WTC11 (cell line): ENCODE data around the gene ARPC3. TPM values are rescaled to one million over a fixed set of nuclear protein-coding genes. Genes with fewer than 3 reads are reported as not detected.
A peak's percentile ranks its signal among the peaks of the same experiment; 100 is the strongest.

Source experiments
- ATAC-seq: fragments of 200-7000 bp; cut with Tn5 transposase; 2 replicates; pipeline ENCODE4 v1.10.0; 2021; ENCODE audit warnings: mild to moderate bottlenecking, moderate library complexity
- CTCF ChIA-PET: fragments of 300-600 bp; sonication (Branson Sonifier 250); formaldehyde crosslinking; loops from one replicate; lab custom pipeline; 2021; ENCODE audit warnings: antibody characterized with exemption; lab: Charles Lee
- POLR2A ChIA-PET: fragments of 350-600 bp; sonication (Branson Sonifier 250); formaldehyde crosslinking; loops from one replicate; lab custom pipeline; 2021; ENCODE audit warnings: antibody characterized with exemption; lab: Charles Lee
- DNase-seq: peaks from one replicate; pipeline ENCODE4 v3.0.0; 2021; ENCODE audit warnings: low spot score
- H3K27ac Mint-ChIP-seq: 2 replicates; pipeline ENCODE4 v1.8.0; 2021; ENCODE audit warnings: mixed read lengths
- H3K27me3 Mint-ChIP-seq: 2 replicates; pipeline ENCODE4 v1.8.0; 2021; ENCODE audit warnings: low read depth, mild to moderate bottlenecking, moderate library complexity, mixed read lengths
- H3K36me3 Mint-ChIP-seq: 2 replicates; pipeline ENCODE4 v1.8.0; 2021; ENCODE audit warnings: mixed read lengths
- H3K4me1 Mint-ChIP-seq: 2 replicates; pipeline ENCODE4 v1.8.0; 2022; ENCODE audit warnings: mixed read lengths
- H3K4me3 Mint-ChIP-seq: 2 replicates; pipeline ENCODE4 v1.8.0; 2021; ENCODE audit warnings: mild to moderate bottlenecking, moderate library complexity, mixed read lengths
- H3K9me3 Mint-ChIP-seq: 2 replicates; pipeline ENCODE4 v1.8.0; 2021; ENCODE audit warnings: mixed read lengths
- AFF4 ChIP-seq: sonication (generic); formaldehyde crosslinking; IDR thresholded peaks from 2 replicates; pipeline ENCODE4 v1.8.1; 2023; ENCODE audit warnings: mild to moderate bottlenecking, missing genetic modification reagents, borderline replicate concordance
- ATF2 ChIP-seq: sonication (generic); formaldehyde crosslinking; IDR thresholded peaks from 2 replicates; pipeline ENCODE4 v1.8.1; 2022; ENCODE audit warnings: low read depth, missing genetic modification reagents, borderline replicate concordance
- ATF6 ChIP-seq: sonication (generic); formaldehyde crosslinking; IDR thresholded peaks from 2 replicates; pipeline ENCODE4 v1.8.1; 2023; ENCODE audit warnings: mild to moderate bottlenecking, missing genetic modification reagents
- CREB1 ChIP-seq: sonication (generic); formaldehyde crosslinking; IDR thresholded peaks from 2 replicates; pipeline ENCODE4 v1.8.0; 2023; ENCODE audit warnings: mild to moderate bottlenecking, missing genetic modification reagents
- PRDM15 ChIP-seq: sonication (generic); formaldehyde crosslinking; IDR thresholded peaks from 2 replicates; pipeline ENCODE4 v1.8.0; 2022; ENCODE audit warnings: missing genetic modification reagents
- SMAD4 ChIP-seq: sonication (generic); formaldehyde crosslinking; IDR thresholded peaks from 2 replicates; pipeline ENCODE4 v1.8.0; 2022; ENCODE audit warnings: mild to moderate bottlenecking, missing genetic modification reagents
- TEAD1 ChIP-seq: sonication (generic); formaldehyde crosslinking; IDR thresholded peaks from 2 replicates; pipeline ENCODE4 v1.8.0; 2022; ENCODE audit warnings: mild to moderate bottlenecking, missing genetic modification reagents
- USF1 ChIP-seq: sonication (generic); formaldehyde crosslinking; IDR thresholded peaks from 2 replicates; pipeline ENCODE4 v1.8.0; 2022; ENCODE audit warnings: mild to moderate bottlenecking, missing genetic modification reagents
- ZMAT4 ChIP-seq: fragments of 250-450 bp; sonication (Bioruptor Pico); IDR thresholded peaks from 2 replicates; pipeline ENCODE4 v1.9.0; 2021; ENCODE audit warnings: mild to moderate bottlenecking
- ZNF281 ChIP-seq: sonication (generic); formaldehyde crosslinking; IDR thresholded peaks from 2 replicates; pipeline ENCODE4 v1.8.0; 2023; ENCODE audit warnings: mild to moderate bottlenecking, missing genetic modification reagents
- ZNF425 ChIP-seq: fragments of 250-450 bp; sonication (Bioruptor Pico); conservative IDR thresholded peaks from 2 replicates; pipeline ENCODE4 v1.9.0; 2021; ENCODE audit warnings: mild to moderate bottlenecking
- total RNA-seq: library from RNA; stranded (reverse); gene quantifications from 3 replicates; pipeline ENCODE4 v1.2.3, GENCODE V29; 2021

ARPC3 gene
- total RNA-seq, 1 experiment from 2014 or later, result 149 TPM

- peaks cover 18% of the 10 kb centered on the region for H3K36me3 Mint-ChIP-seq
- H3K4me3 Mint-ChIP-seq, result peak within 1 kb of the TSS; percentile 100
- POLR2A ChIA-PET, result interaction anchor here (0.6 to 2.5 kb wide), 13 partner anchors 18 to 357 kb away, joined by 3 to 18 read pairs (median 3); partner anchors contain the start of genes ANAPC7, ARPC3, RAD9B and VPS29
- TF ChIP-seq ZMAT4 (CRISPR knock-in tag) (no peak), ATF2 (CRISPR knock-in tag) (no peak), ZNF425 (CRISPR knock-in tag) (no peak), PRDM15 (CRISPR knock-in tag) (no peak), SMAD4 (CRISPR knock-in tag) (no peak), TEAD1 (CRISPR knock-in tag) (peak; percentile 58; the same call in 1 of the 2 replicates), USF1 (CRISPR knock-in tag) (no peak), AFF4 (CRISPR knock-in tag) (no peak), ATF6 (CRISPR knock-in tag) (no peak), ZNF281 (CRISPR knock-in tag) (peak; percentile 71), CREB1 (peak; percentile 12; the same call in 1 of the 2 replicates)
Measured at GRCh38 chr12:110468214-110469048, 18.3 kb upstream of the ARPC3 start, which contains the start of the genes FAM216A and GPN3. Gene FAM216A, plus strand, starts transcription at chr12:110468845. Its CDS starts 31 bp downstream, at chr12:110468876. Gene GPN3, minus strand, starts transcription at chr12:110468257. Its CDS starts 54 bp downstream, at chr12:110468203.

More at GRCh38 chr12:110468214-110469048, 18.3 kb upstream of the ARPC3 start, which contains the start of the genes FAM216A and GPN3:
- peak; percentile 87 for ATAC-seq
- Mint-ChIP-seq H3K4me1 (peaks cover 22% of the 10 kb centered on the region), H3K27ac (peak within 1 kb of the TSS; percentile 100), H3K27me3 (no peaks in the 10 kb centered on the region), H3K9me3 (no peaks in the 10 kb centered on the region)
- DNase-seq, result peak; percentile 97
- CTCF ChIA-PET, result interaction anchor here (0.5 to 2.7 kb wide), 23 partner anchors 16 to 1321 kb away, joined by 3 to 37 read pairs (median 4); partner anchors contain the start of genes ARPC3, IFT81 and TCTN1
